SK-N-SH treated with all-trans-retinoic acid at 6 μM for 48 hours (cell line): ENCODE results near the gene DYTN.

Experiments used
- ATAC-seq: fragments of 200-7000 bp; cut with Tn5 transposase; 3 replicates; pipeline ENCODE4 v1.9.1; 2020; ENCODE audit warnings: mild to moderate bottlenecking, moderate library complexity
- ARNTL ChIP-seq: fragments of 450-650 bp; formaldehyde crosslinking; IDR thresholded peaks from 2 replicates; pipeline ENCODE4 v1.5.0; 2020; ENCODE audit warnings: low read depth, mild to moderate bottlenecking, moderate library complexity, borderline replicate concordance
- BACH2 ChIP-seq: fragments of 250-450 bp; sonication (Bioruptor Pico); IDR thresholded peaks from 2 replicates; pipeline ENCODE4 v1.9.0; 2021; ENCODE audit warnings: mild to moderate bottlenecking, borderline replicate concordance
- CREB5 ChIP-seq: fragments of 250-450 bp; sonication (Bioruptor Pico); IDR thresholded peaks from 2 replicates; pipeline ENCODE4 v1.5.1; 2020; ENCODE audit warnings: low read depth, mild to moderate bottlenecking, moderate library complexity
- CSDC2 ChIP-seq: fragments of 250-450 bp; sonication (Bioruptor Pico); IDR thresholded peaks from 2 replicates; pipeline ENCODE4 v1.5.0; 2020; ENCODE audit warnings: mild to moderate bottlenecking, moderate library complexity
- CSRNP3 ChIP-seq: fragments of 250-450 bp; sonication (Bioruptor Pico); IDR thresholded peaks from 2 replicates; pipeline ENCODE4 v1.5.1; 2021; ENCODE audit warnings: mild to moderate bottlenecking, moderate library complexity
- ISL1 ChIP-seq: fragments of 250-450 bp; sonication (Bioruptor Pico); IDR thresholded peaks from 2 replicates; pipeline ENCODE4 v2.1.2; 2022; ENCODE audit warnings: mild to moderate bottlenecking, moderate library complexity
- OSR1 ChIP-seq: fragments of 250-450 bp; sonication (Bioruptor Pico); IDR thresholded peaks from 2 replicates; pipeline ENCODE4 v1.8.0; 2022; ENCODE audit warnings: moderate library complexity, mild to moderate bottlenecking, inconsistent platforms
- PATZ1 ChIP-seq: fragments of 250-450 bp; sonication (Bioruptor Pico); IDR thresholded peaks from 2 replicates; pipeline ENCODE4 v1.8.0; 2020; ENCODE audit warnings: mild to moderate bottlenecking, moderate library complexity, borderline replicate concordance
- PPARA ChIP-seq: fragments of 250-450 bp; sonication (Bioruptor Pico); IDR thresholded peaks from 2 replicates; pipeline ENCODE4 v1.5.0; 2020; ENCODE audit warnings: mild to moderate bottlenecking, borderline replicate concordance
- RARB ChIP-seq: fragments of 250-450 bp; sonication (Bioruptor Pico); IDR thresholded peaks from 2 replicates; pipeline ENCODE4 v1.8.0; 2021; ENCODE audit warnings: mild to moderate bottlenecking, moderate library complexity
- SNAI2 ChIP-seq: fragments of 250-450 bp; sonication (Bioruptor Pico); IDR thresholded peaks from 2 replicates; pipeline ENCODE4 v1.5.0; 2020; ENCODE audit warnings: mild to moderate bottlenecking, moderate library complexity
- TCF4 ChIP-seq: fragments of 250-450 bp; sonication (Bioruptor Pico); IDR thresholded peaks from 2 replicates; pipeline ENCODE4 v1.8.0; 2021; ENCODE audit warnings: mild to moderate bottlenecking, moderate library complexity, borderline replicate concordance
- TSHZ2 ChIP-seq: fragments of 250-450 bp; sonication (Bioruptor Pico); IDR thresholded peaks from 2 replicates; pipeline ENCODE4 v1.5.0; 2020; ENCODE audit warnings: mild to moderate bottlenecking, moderate library complexity
- ZC3H10 ChIP-seq: fragments of 250-450 bp; sonication (Bioruptor Pico); IDR thresholded peaks from 2 replicates; pipeline ENCODE4 v1.5.1; 2021; ENCODE audit warnings: mild to moderate bottlenecking, moderate library complexity
- ZFP3 ChIP-seq: fragments of 250-450 bp; sonication (Bioruptor Pico); IDR thresholded peaks from 2 replicates; pipeline ENCODE4 v1.5.0; 2020; ENCODE audit warnings: mild to moderate bottlenecking, moderate library complexity
- ZFP30 ChIP-seq: fragments of 450-650 bp; formaldehyde crosslinking; IDR thresholded peaks from 2 replicates; pipeline ENCODE4 v1.5.0; 2022; ENCODE audit warnings: mild to moderate bottlenecking, moderate library complexity
- ZNF565 ChIP-seq: fragments of 450-650 bp; formaldehyde crosslinking; conservative IDR thresholded peaks from 2 replicates; pipeline ENCODE4 v1.5.0; 2020; ENCODE audit warnings: low read depth, mild to moderate bottlenecking, moderate library complexity
- ZNF70 ChIP-seq: fragments of 450-650 bp; formaldehyde crosslinking; IDR thresholded peaks from 2 replicates; pipeline ENCODE4 v1.5.0; 2020; ENCODE audit warnings: mild to moderate bottlenecking, moderate library complexity
- ZNF8 ChIP-seq: fragments of 450-650 bp; formaldehyde crosslinking; IDR thresholded peaks from 2 replicates; pipeline ENCODE4 v1.5.0; 2020; ENCODE audit warnings: mild to moderate bottlenecking, moderate library complexity

DYTN gene

GRCh38 chr2:206692971-206693370 lies 25.2 kb downstream of the DYTN start:
- no peak for ATAC-seq
- TF ChIP-seq PPARA (CRISPR knock-in tag) = no peak
- no peak for TF ChIP-seq PATZ1 (CRISPR knock-in tag)
- no peak for TF ChIP-seq ISL1 (CRISPR knock-in tag)
- TF ChIP-seq ZNF565 (CRISPR knock-in tag) = no peak
- TF ChIP-seq ZNF8 (CRISPR knock-in tag) = no peak

- no peak for ATAC-seq
- TF ChIP-seq ARNTL (CRISPR knock-in tag) = no peak
- TF ChIP-seq ISL1 (CRISPR knock-in tag) = no peak
- TF ChIP-seq ZC3H10 (CRISPR knock-in tag) = no peak
- TF ChIP-seq OSR1 (CRISPR knock-in tag) = no peak
- TF ChIP-seq SNAI2 (CRISPR knock-in tag) = no peak
- TF ChIP-seq CSDC2 = no peak
- TF ChIP-seq RARB (CRISPR knock-in tag) = no peak
- TF ChIP-seq CREB5 = no peak
- TF ChIP-seq PATZ1 (CRISPR knock-in tag) = no peak
Observed at GRCh38 chr2:206688990-206689389, 29.2 kb downstream of the DYTN start.

GRCh38 chr2:206688453-206688852 lies 29.7 kb downstream of the DYTN start:
- no peak for ATAC-seq
- TF ChIP-seq ISL1 (CRISPR knock-in tag) = no peak
- TF ChIP-seq PPARA (CRISPR knock-in tag) = no peak
- TF ChIP-seq PATZ1 (CRISPR knock-in tag) = no peak
- no peak for TF ChIP-seq ZNF70 (CRISPR knock-in tag)
- TF ChIP-seq ARNTL (CRISPR knock-in tag) = no peak
- no peak for TF ChIP-seq TSHZ2
- TF ChIP-seq CREB5 = no peak
- TF ChIP-seq CSRNP3 = no peak
- no peak for TF ChIP-seq BACH2 (CRISPR knock-in tag)
- TF ChIP-seq RARB (CRISPR knock-in tag) = no peak
- no peak for TF ChIP-seq SNAI2 (CRISPR knock-in tag)
- no peak for TF ChIP-seq TCF4 (CRISPR knock-in tag)
- TF ChIP-seq ZFP30 (CRISPR knock-in tag) = no peak
- TF ChIP-seq ZFP3 (CRISPR knock-in tag) = no peak
- TF ChIP-seq, all 23 proteins: peak for 0
